LoVo (cell line): Measurements from ENCODE around the gene NPPB.

ENCODE experiments used
- DNase-seq: peaks from one replicate; pipeline ENCODE4 v3.0.0-alpha.2; 2016; ENCODE audit warnings: low spot score

Gene NPPB

GRCh38 chr1:11831945-11832725 lies 26.6 kb downstream of the NPPB start:
- DNase-seq = no peak

- DNase-seq = no peak
Observed at GRCh38 chr1:11828511-11828910, 30.2 kb downstream of the NPPB start.

- no peak for DNase-seq
Observed at GRCh38 chr1:11826946-11827345, 31.8 kb downstream of the NPPB start.

DNA sequence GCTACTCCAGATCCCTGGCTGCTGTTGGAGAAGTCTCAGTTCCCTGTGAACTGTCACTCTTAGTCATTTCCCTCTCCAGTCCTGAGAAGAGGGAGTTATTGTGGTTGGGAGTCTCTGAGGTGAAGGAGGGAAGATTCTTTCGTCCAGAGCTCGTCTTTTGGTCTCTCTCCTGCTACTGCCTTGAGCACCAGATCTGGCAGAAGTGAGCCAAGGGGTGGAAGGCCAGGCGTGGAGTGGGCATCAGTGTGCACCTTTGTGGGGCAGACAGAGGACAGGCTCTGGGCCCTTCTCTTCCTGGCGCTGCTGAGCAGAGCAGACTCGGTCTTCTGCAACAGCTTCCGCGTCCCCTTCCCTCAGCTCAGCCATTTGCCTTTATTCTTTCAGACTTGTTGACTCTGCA lies 33.6 kb downstream of the NPPB start:
- DNase-seq = no peak

DNA sequence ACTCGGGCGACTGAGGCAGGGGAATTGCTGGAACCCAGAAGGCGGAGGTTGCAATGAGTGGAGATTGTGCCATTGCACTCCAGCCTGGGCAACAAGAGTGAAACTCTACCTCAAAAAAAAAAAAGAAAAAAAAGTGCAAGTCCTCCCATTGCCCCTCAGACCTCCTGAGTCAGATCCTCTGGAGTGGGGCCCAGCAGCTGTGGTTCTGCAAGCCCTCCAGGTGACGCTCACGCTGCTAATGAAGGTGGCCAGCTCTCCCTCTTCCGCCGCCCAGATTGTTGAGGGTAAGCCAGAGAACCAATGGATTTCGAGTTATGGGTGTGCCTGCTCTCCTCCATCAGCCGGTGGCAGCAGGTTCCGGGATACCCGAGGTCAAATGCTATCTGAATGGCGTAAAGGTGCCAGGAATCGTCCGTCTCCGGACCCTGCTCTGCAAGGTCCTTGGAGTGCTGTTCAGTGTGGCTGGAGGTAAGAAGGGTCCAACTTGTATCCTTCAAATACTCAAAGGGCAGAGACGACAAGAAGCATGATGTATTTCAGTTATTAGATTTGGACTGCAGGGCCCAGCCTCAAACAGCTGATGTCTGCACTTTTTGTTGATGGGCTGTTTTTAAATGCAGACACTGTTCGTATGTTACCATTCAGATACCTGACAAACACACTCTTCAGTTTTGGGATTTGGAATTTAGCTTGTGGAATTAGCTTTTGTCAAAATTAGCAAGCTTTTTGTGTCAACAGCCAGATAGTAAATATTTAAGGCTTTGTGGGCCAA lies 35.2 kb downstream of the NPPB start:
- DNase-seq = no peak

DNA sequence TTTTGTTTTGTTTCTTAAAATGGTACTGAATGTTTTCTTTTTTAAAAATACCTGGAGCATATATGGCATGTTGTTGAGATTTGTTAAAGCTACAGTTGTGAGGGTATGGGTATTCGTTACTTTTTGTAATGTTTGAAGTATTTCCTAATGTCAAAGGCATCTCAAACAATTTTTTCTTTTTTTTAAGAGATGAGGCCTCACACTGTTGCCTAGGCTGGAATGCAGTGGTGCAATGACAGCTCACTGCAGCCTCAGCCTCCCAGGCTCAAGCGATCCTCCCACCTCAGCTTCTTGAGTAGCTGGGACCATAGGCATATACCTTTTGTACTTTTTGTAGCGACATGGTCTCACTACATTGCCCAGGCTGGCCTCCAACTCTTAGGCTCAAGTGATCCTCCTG lies 36.7 kb downstream of the NPPB start:
- no peak for DNase-seq

DNA sequence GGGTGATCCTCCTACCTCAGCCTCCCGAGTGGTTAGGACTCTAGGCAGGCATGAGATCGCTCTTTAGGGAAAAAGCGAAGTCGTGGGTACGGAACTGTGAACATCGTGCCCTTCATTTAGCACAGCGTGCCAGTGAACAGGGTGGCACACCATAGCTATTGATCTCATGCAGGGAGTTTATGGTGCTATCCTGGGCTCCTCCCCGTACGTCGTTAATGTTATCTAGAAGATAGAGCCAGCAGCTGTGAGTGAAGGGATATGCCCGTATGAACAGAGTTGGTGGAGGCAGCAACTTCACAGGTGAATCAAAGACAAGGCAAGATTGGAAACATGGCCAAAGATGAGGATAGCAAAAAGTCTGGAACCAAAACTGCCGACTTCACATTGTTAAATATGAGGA lies 41.6 kb downstream of the NPPB start:
- DNase-seq = no peak

DNA sequence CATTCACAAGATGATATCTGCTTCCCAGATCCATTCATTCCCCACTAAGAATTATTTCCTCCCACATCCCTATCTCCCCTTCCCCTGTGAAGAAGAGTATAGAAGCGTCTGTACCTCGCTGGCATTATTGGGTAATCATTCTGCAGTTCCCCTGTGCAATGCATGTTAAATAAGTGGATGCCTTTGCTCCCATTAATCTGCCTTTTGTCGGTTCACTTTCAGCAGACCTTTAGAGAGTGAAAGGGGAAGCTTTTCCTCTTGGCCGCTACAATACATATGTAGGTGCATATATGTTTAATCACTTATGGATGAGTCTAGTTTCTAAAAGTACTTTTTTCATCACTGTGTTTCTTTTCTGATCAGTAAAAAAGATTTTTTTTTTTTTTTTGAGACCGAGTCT lies 45.7 kb downstream of the NPPB start:
- no peak for DNase-seq
